Endothelial cell of umbilical vein (primary cell): ENCODE results near the gene WRAP53. TPM values are rescaled to one million over a fixed set of nuclear protein-coding genes. Genes with fewer than 3 reads are reported as not detected.

ENCODE experiments used
- BruUV-seq: library from RNA; stranded (reverse); fragments of 400-500 nt; replicated peaks from 2 replicates; lab custom pipeline; 2021; lab: Mats Ljungman, UMichigan
- CTCF ChIA-PET: fragments of 300-600, 350-600 bp; sonication (Branson Sonifier 250); formaldehyde crosslinking; loops from one replicate; lab custom pipeline; 2021; ENCODE audit warnings: antibody characterized with exemption, inconsistent platforms; lab: Charles Lee
- POLR2A ChIA-PET: fragments of 300-600, 350-600 bp; sonication (Branson Sonifier 250); formaldehyde crosslinking; loops from one replicate; lab custom pipeline; 2021; ENCODE audit warnings: antibody characterized with exemption, inconsistent platforms; lab: Charles Lee
- DNase-seq: peaks from one replicate; pipeline ENCODE4 v3.0.0-alpha.2; 2011; ENCODE audit warnings: low read depth, low spot score
- FAIRE-seq: peaks from 2 replicates; lab custom pipeline; 2011; peaks lifted over from hg19 to GRCh38; lab: Jason Lieb, UNC
- H2AFZ ChIP-seq: 2 replicates; pipeline ENCODE4 v1.6.0; 2012; ENCODE audit warnings: low read depth, low read length, control low read depth, inconsistent platforms
- H3K27ac ChIP-seq: 2 replicates; pipeline ENCODE4 v1.5.1; 2011; ENCODE audit warnings: low read depth, mild to moderate bottlenecking, control low read depth, low read length, moderate library complexity; ENCODE audit not compliant: insufficient read depth
- H3K27me3 ChIP-seq, 2 experiments: 2 replicates each; pipeline versions ENCODE4 v1.6.0 to v1.6.1; 2011; ENCODE audit warnings: low read length in 2 of 2, mixed read lengths in 1 of 2; ENCODE audit not compliant: control insufficient read depth in 2 of 2, insufficient read depth in 2 of 2
- H3K36me3 ChIP-seq, 2 experiments: 2 replicates in 1 of 2; 3 replicates in 1 of 2; pipeline ENCODE4 v1.5.1; 2011; ENCODE audit warnings: low read length in 2 of 2, mild to moderate bottlenecking in 1 of 2, moderate library complexity in 1 of 2; ENCODE audit not compliant: control insufficient read depth in 2 of 2, insufficient read depth in 2 of 2; ENCODE audit errors: extremely low read depth in 1 of 2
- H3K4me1 ChIP-seq: 3 replicates; pipeline ENCODE4 v1.5.1; 2011; ENCODE audit warnings: mild to moderate bottlenecking, low read length; ENCODE audit not compliant: control insufficient read depth, insufficient read depth; ENCODE audit errors: extremely low read depth
- H3K4me2 ChIP-seq: 2 replicates; pipeline ENCODE4 v1.6.1; 2011; ENCODE audit warnings: low read length, control low read depth, mixed read lengths; ENCODE audit not compliant: insufficient read depth
- H3K4me3 ChIP-seq, 3 experiments: fragments of 200-600 bp in 1 of 3; sonication (generic), shearing (Covaris generic) in 1 of 3; replicated peaks in 1 of 3; 2 replicates each; pipeline ENCODE4 v1.5.1; 2011 to 2016; ENCODE audit warnings: control low read depth in 3 of 3, low read length in 3 of 3, mild to moderate bottlenecking in 2 of 3, inconsistent platforms in 1 of 3, low read depth in 1 of 3, moderate library complexity in 1 of 3; ENCODE audit not compliant: insufficient read depth in 1 of 3
- H3K79me2 ChIP-seq: 2 replicates; pipeline ENCODE4 v1.6.0; 2012; ENCODE audit warnings: low read length, inconsistent platforms; ENCODE audit not compliant: control insufficient read depth, insufficient read depth
- H3K9ac ChIP-seq: replicated peaks from 2 replicates; pipeline ENCODE3; 2011; ENCODE audit warnings: low read length, control low read depth; ENCODE audit not compliant: insufficient read depth; ENCODE audit errors: extremely low read depth
- H3K9me1 ChIP-seq: replicated peaks from 3 replicates; pipeline ENCODE4 v1.6.0; 2011; ENCODE audit warnings: mild to moderate bottlenecking, low read length; ENCODE audit not compliant: control insufficient read depth, insufficient read depth; ENCODE audit errors: extremely low read depth
- H3K9me3 ChIP-seq: replicated peaks from 2 replicates; pipeline ENCODE4 v1.5.1; 2012; ENCODE audit warnings: low read length, inconsistent platforms; ENCODE audit not compliant: control insufficient read depth, insufficient read depth
- H4K20me1 ChIP-seq: replicated peaks from 2 replicates; pipeline ENCODE3; 2011; ENCODE audit warnings: mild to moderate bottlenecking, low read length; ENCODE audit not compliant: control insufficient read depth, insufficient read depth; ENCODE audit errors: extremely low read depth
- CTCF ChIP-seq, 2 donors: IDR thresholded peaks; 1 replicate in 1 of 2; 2 replicates in 1 of 2; pipeline ENCODE4 v1.5.1; 2011; ENCODE audit warnings: low read length in 2 of 2, mild to moderate bottlenecking in 2 of 2, moderate library complexity in 2 of 2, control low read depth in 1 of 2, inconsistent platforms in 1 of 2, low read depth in 1 of 2; ENCODE audit not compliant: insufficient read depth in 1 of 2; ENCODE audit errors: extremely low read depth in 1 of 2
- EZH2 ChIP-seq: IDR thresholded peaks from 2 replicates; pipeline ENCODE4 v1.6.1; 2012; ENCODE audit warnings: borderline replicate concordance, low read depth, mild to moderate bottlenecking, moderate library complexity, low read length, inconsistent platforms; ENCODE audit not compliant: severe bottlenecking
- FOS ChIP-seq: IDR thresholded peaks from 2 replicates; pipeline ENCODE4 v1.6.1; 2011; ENCODE audit warnings: mild to moderate bottlenecking, low read length, moderate library complexity, borderline replicate concordance; ENCODE audit not compliant: insufficient read depth
- JUN ChIP-seq: IDR thresholded peaks from 2 replicates; pipeline ENCODE4 v1.6.1; 2011; ENCODE audit warnings: borderline replicate concordance, low read depth; ENCODE audit not compliant: insufficient read length, insufficient read depth
- MAX ChIP-seq: IDR thresholded peaks from 2 replicates; pipeline ENCODE4 v1.6.1; 2011; ENCODE audit not compliant: insufficient read depth, insufficient read length
- POLR2A ChIP-seq: IDR thresholded peaks from 2 replicates; pipeline ENCODE4 v1.6.1; 2012; ENCODE audit warnings: low read depth, mild to moderate bottlenecking, control low read depth, low read length
- dilution Hi-C: fragments of 300-500 bp; cut with MboI; formaldehyde crosslinking; loops from one replicate; pipeline ENCODE4 v1.15.0; 2019; ENCODE audit warnings: low sequenced_read_pairs; ENCODE audit not compliant: extremely low pct_ligation_motif_present
- intact Hi-C: fragments of 100-400 bp; cut with micrococcal nuclease; formaldehyde crosslinking; loops from one replicate; pipeline ENCODE4 v1.10.0; 2022
- polyA plus RNA-seq, 4 experiments: library from polyadenylated mRNA; depleted of rRNA in 3 of 4; stranded (reverse) in 3 of 4; unstranded in 1 of 4; fragments of >200 nt; gene quantifications; 2 replicates each; pipeline versions ENCODE4 v1.2.1 to v1.2.3, GENCODE V29; 2011 to 2012; ENCODE audit warnings: missing spikeins in 1 of 4
- total RNA-seq: library from RNA; stranded (reverse); gene quantifications from 2 replicates; pipeline ENCODE4 v1.2.3, GENCODE V29; 2021

WRAP53 gene
- total and polyA plus RNA-seq, 2 donors (not counting 3 experiments of a cell fraction or from before 2014, with no cell fraction given), result 17.9 to 28.0 TPM

GRCh38 chr17:7710301-7710700, 22.0 kb downstream of the WRAP53 start:
- ChIA-PET CTCF (no interaction called here), POLR2A (no interaction called here)
- no peak for FAIRE-seq

More at GRCh38 chr17:7710301-7710700, 22.0 kb downstream of the WRAP53 start:
- TF ChIP-seq JUN, result no peak
- TF ChIP-seq EZH2, result no peak
- TF ChIP-seq CTCF (IDR thresholded peaks at IDR 0.05; ENCODE audit: extremely low read depth in 1 of 2, insufficient read depth in 1 of 2, low read depth in 1 of 2, low read length in 2 of 2), result no peak
- TF ChIP-seq FOS, result no peak
- no peak for TF ChIP-seq MAX
- no peak for TF ChIP-seq POLR2A
- Histone ChIP-seq H3K79me2 (no peaks in the 10 kb centered on the region), H3K36me3 (no peaks in the 10 kb centered on the region), H3K9me1 (no peaks in the 10 kb centered on the region), H3K27me3 (peaks cover 22 to 25% of the 10 kb centered on the region in 2 experiments), H2AFZ (peak overlapping the region; percentile 25), H3K4me1 (peaks cover 3% of the 10 kb centered on the region), H3K9ac (no peak overlapping the region), H3K4me3 (no peak overlapping the region), H3K9me3 (no peaks in the 10 kb centered on the region), H3K4me2 (no peak overlapping the region), H3K27ac (no peak overlapping the region), H4K20me1 (no peaks in the 10 kb centered on the region)
- no peak for DNase-seq
- intact Hi-C loops (no loop called here), dilution Hi-C loops (no loop called here)
- BruUV-seq, result no TSS peak
